Fibroblast of skin of right quadriceps (primary cell): ENCODE measurements around the gene TBCK.
A peak's percentile ranks its signal among the peaks of the same experiment; 100 is the strongest.

Experiments
- DNase-seq: peaks from one replicate; pipeline ENCODE4 v3.0.0-alpha.2; 2013

The TBCK gene

DNA sequence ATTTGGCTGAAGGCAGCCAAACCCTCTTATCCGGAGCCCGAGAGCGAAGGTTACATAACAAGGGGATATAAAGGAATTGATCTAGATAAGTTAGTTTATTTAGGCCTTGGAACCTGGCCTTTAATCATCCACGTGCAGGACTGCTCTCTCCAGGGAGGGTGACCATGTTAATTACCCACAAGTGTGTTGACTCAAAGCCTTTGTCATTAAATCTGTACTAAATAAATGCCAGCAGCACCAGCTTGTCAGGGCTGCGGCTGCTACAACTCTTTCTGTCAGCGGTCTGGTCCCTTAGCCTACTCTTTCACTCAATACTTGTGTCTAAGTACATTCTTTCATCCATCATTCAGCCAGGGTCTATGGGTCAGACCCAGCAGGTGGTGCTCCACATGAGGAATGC is 206.1 kb downstream of the TBCK start:
- DNase-seq = no peak

DNA sequence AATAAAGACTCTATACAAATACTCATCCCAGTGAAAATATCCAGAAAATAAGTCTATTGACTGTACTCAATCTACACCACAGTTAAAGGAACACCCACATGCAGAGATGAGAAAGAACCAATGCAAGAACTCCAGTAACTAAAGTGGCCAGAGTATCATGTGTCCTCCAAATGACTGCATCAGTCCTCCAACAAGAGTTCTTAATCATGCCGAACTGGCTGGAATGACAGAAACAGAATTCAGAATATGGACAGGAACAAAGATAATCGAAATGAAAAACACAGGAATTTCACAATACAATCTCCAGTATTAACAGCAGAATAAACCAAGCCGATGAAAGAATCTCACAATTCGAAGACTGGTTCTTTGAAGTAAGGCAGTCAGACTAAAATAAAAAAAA is 210.3 kb downstream of the TBCK start:
- DNase-seq = no peak

DNA sequence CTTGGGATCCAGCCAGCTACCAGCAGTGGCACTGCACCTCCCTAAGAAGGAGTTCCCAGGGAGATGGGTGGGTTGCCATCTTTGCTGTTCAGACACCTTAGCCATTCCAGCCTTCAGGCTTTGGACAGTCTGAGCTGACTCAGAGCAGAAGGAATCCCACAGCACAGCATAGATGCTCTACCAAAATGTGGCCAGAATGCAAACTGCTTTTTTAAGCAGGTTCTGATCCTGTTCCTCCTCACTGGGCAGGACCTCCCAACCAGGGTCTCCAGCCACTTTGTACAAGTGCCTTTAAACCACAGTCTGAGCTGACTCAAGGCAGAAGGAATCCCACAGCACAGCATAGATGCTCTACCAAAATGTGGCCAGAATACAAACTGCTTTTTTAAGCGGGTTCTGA is 211.7 kb downstream of the TBCK start:
- no peak for DNase-seq

GRCh38 chr4:106096454-106096853 is 219.6 kb downstream of the TBCK start:
- DNase-seq = no peak

DNA sequence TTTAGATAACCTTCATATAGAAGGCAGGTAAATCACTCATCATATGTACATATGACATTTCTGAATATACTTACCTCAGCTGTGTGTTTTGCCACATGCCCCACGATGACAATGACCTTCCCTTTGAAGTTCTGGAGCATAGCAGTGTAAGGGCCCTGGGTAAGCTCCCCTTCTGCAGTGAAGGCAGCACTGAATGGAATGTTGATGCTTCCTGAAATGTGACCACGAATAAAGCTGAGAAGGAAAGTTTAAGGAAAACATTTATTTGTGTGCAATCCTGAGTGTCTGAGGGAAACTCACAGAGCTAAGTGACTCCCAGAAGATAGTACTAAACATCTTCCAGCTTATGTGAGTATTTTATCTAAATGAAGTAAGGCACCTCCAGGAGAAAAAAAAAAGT is 220.6 kb downstream of the TBCK start:
- peak; percentile 29 for DNase-seq

DNA sequence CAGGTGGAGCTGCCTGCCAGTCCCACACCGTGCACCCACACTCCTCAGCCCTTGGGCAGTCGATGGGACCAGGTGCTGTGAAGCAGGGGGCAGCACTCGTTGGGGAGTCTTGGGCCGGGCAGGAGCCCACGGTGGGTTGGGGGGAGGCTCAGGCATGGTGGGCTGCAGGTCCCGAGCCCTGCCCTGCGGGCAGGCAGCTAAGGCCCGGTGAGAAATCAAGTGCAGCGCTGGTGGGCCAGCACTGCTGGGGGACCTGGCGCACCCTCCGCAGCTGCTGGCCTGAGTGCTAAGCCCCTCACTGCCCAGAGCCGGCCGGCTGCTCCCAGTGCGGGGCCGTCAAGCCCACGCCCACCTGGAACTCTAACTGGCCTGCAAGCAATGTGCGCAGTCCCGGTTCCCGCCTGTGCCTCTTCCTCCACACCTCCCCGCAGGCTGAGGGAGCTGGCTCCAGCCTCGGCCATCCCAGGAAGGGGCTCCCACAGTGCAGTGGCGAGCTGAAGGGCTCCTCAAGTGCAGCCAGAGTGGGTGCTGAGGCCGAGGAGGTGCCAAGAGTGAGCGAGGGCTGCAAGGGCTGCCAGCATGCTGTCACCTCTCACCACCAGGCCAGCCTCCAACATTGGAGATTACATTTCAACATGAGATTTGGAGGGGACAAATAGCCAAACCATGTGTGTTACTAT is 223.5 kb downstream of the TBCK start:
- DNase-seq = no peak

DNA sequence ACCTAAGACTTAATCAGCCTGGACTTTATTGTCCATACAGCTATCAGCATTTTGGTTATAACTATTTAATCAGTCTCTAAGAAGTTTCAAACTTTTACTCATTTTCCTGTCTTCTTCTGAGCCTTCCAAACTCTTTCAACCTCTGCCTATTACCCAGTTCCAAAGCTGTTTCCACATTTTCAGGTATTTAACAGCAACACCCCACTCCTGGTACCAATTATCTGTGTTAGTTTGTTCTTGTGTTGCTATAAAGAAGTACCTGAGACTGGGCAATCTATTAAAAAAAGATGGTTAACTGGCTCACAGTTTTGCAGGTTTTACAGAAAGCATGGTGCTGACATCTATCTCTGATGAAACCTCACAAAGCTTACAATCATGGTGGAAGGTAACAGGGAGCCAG is 225.2 kb downstream of the TBCK start:
- DNase-seq = no peak

DNA sequence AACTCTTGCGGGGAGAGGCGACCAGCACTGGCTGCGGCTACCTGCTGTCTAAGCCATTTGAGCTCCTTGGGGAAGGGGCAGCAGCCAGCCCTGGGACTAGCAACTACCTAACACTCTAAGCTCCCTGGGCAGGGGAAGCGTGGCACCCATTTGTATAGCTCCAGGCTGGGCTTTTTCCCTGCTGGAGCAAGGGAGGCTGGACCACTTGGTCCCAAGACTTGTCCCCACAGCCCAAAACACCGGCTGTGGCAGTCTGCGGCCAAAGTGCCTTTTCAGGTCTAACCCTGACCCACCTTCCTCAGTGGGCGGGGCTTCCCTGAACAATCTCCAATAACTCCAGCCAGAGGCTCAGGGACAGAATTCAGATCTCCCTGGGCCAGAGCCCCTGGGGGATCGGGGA is 232.9 kb downstream of the TBCK start:
- DNase-seq = no peak

GRCh38 chr4:106080376-106080775 is 235.6 kb downstream of the TBCK start:
- DNase-seq = no peak

DNA sequence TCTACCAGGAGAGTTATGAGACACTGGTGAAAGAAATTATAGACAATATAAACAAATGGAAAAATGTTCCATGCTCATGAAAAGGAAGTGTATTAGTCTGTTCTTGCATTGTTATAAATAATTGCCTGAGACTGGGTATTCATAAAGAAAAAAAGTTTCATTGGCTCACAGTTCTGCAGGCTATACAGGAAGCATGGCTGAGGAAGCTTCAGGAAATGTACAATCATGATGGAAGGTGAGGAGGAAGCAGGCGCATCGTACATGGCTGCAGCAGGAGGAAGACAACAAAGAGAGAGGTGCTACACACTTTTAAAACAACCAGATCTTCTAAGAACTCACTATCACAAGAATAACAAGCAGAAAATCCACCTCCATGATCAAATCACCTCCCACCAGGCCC is 236.4 kb downstream of the TBCK start:
- no peak for DNase-seq

- no peak for DNase-seq
Measured at GRCh38 chr4:106065018-106065417, 251.0 kb downstream of the TBCK start.

DNA sequence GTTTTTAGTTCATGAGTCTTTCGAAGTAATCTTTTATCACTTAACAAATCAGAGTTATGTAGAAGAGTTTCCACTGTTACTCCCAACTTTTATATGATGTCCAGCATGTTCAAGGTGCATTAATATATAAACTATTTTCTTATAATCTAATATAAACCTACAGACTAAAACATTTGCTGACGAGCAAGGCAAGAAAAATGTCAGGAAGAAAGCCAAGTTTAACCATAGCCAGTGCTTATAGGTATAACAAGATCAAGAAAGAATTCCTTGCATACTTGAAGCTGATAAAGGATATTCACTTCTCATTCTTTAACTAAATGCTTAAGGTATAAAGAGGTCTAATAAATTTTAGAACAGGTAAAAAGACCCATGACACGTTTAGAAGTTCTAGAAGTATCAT is 253.0 kb downstream of the TBCK start:
- DNase-seq = peak; percentile 34

GRCh38 chr4:106062452-106062875 is 253.5 kb downstream of the TBCK start:
- DNase-seq = peak; percentile 84

DNA sequence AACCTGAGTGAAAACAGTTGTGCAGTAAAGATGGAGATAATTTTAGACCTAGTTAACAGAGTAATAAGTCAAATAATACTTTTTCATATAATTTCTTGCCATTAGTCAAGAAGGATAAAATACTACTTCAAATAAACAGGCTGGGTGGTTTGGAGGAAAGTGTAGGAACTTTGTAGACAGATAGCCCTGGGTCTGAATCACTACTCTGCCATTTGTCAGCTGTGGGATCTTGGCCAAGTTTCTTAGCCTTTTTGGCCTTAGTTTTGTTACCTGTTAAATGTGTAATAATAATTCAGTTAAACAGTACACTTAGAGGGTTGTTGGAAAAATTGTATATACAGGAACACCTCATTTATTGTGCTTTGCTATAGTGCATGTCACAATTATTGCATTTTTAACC is 257.1 kb downstream of the TBCK start:
- no peak for DNase-seq

DNA sequence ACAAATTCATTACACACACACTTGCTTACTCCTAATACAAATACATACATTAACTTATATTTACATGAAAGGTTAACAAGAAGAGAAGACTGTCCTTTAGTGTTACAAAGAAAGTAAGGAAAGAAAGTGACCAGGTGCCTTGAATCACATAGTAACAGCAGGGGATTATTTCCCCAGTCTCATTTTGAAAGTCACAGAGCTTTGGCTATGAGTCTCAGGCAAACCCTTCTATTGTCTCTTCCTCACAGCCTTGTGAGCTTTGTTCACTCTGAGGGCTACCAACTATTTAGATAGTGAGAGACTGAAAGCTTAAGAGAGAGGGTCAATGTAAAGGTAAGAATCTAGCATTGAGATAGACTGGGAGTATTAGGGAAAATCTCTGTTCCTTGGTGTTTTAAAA is 259.1 kb downstream of the TBCK start:
- no peak for DNase-seq

- no peak for DNase-seq
Measured at GRCh38 chr4:106051514-106051913, 264.5 kb downstream of the TBCK start.

- no peak for DNase-seq
Measured at GRCh38 chr4:106049490-106049889, 266.5 kb downstream of the TBCK start.

GRCh38 chr4:106048250-106048971 is 267.6 kb downstream of the TBCK start:
- DNase-seq = no peak

- no peak for DNase-seq
Measured at GRCh38 chr4:106046083-106046482, 269.9 kb downstream of the TBCK start.

GRCh38 chr4:106041294-106042002 is 274.6 kb downstream of the TBCK start:
- no peak for DNase-seq

GRCh38 chr4:106039796-106040195 is 276.2 kb downstream of the TBCK start:
- DNase-seq = peak; percentile 60

DNA sequence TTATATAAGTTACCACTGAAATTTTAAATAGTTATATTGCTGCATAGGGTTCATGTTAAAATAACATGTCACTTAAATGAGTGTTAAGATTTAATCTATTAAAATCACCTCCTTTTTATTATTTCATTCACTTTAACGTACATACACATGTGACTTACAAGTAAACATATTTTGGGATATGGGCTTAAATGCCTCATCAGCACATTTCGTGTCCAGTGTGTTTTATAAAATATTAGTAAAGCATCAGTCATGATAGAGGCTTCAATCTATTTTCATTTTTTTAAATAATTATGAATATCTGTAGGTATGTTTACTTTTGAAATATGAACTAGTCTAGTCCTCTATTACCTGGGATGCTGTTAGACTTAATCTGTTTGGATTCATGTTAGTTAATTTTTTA is 277.1 kb downstream of the TBCK start:
- DNase-seq = no peak

- DNase-seq = no peak
Measured at GRCh38 chr4:106038012-106038411, 278.0 kb downstream of the TBCK start.

GRCh38 chr4:106036848-106037247 is 279.2 kb downstream of the TBCK start:
- no peak for DNase-seq
